GM12878 (cell line): ENCODE results near the gene RAPGEF4. TPM values are rescaled to one million over a fixed set of nuclear protein-coding genes. Genes with fewer than 3 reads are reported as not detected.

Experiments
- ATAC-seq: fragments of 200-7000 bp; cut with Tn5 transposase; 3 replicates; pipeline ENCODE4 v1.9.1; 2020; ENCODE audit warnings: mild to moderate bottlenecking, moderate library complexity
- BruUV-seq: library from RNA; stranded (reverse); fragments of 400-500 nt; replicated peaks from 2 replicates; lab custom pipeline; 2021; lab: Mats Ljungman, UMichigan
- CTCF ChIA-PET: fragments of 300-600 bp; sonication (Branson Sonifier 250); formaldehyde crosslinking; extraction: SDS; loops from one replicate; lab custom pipeline; 2021; ENCODE audit warnings: inconsistent platforms; lab: Yijun Ruan, JAX
- POLR2A ChIA-PET: fragments of 350-600 bp; formaldehyde crosslinking; extraction: SDS; loops from one replicate; lab custom pipeline; 2021; ENCODE audit warnings: inconsistent platforms; lab: Charles Lee
- RAD21 ChIA-PET: fragments of 300-600 bp; sonication (Branson Sonifier 250); formaldehyde crosslinking; loops from one replicate; lab custom pipeline; 2023; ENCODE audit warnings: antibody characterized with exemption; ENCODE audit not compliant: unreplicated experiment; lab: Charles Lee
- SMC1A ChIA-PET: fragments of 300-600 bp; sonication (Branson Sonifier 250); formaldehyde crosslinking; loops from one replicate; lab custom pipeline; 2023; ENCODE audit not compliant: unreplicated experiment, uncharacterized antibody; lab: Charles Lee
- DNase-seq: peaks from one replicate; pipeline ENCODE4 v3.0.0-alpha.2; 2011; ENCODE audit warnings: low read depth, low spot score
- FAIRE-seq: peaks from 3 replicates; lab custom pipeline; 2011; peaks lifted over from hg19 to GRCh38; lab: Jason Lieb, UNC
- H2AFZ ChIP-seq: 2 replicates; pipeline ENCODE4 v1.6.0; 2011; ENCODE audit warnings: low read depth, low read length, control low read depth; ENCODE audit not compliant: control insufficient read depth
- H3K27ac ChIP-seq: 2 replicates; pipeline ENCODE4 v1.5.1; 2011; ENCODE audit warnings: control low read depth; ENCODE audit not compliant: control insufficient read depth, insufficient read depth
- H3K27me3 ChIP-seq, 2 experiments: replicated peaks in 1 of 2; 2 replicates each; pipeline versions ENCODE4 v1.6.0 to v1.6.1; 2011; ENCODE audit warnings: low read length in 1 of 2; ENCODE audit not compliant: control insufficient read depth in 2 of 2, insufficient read depth in 2 of 2
- H3K36me3 ChIP-seq, 2 experiments: 2 replicates each; pipeline ENCODE4 v1.5.1; 2011; ENCODE audit warnings: low read length in 1 of 2; ENCODE audit not compliant: control insufficient read depth in 2 of 2, insufficient read depth in 2 of 2
- H3K4me1 ChIP-seq: 2 replicates; pipeline ENCODE4 v1.6.1; 2011; ENCODE audit warnings: mild to moderate bottlenecking, low read length, moderate library complexity, mixed read lengths; ENCODE audit not compliant: control insufficient read depth, insufficient read depth
- H3K4me2 ChIP-seq: 2 replicates; pipeline ENCODE4 v1.6.0; 2011; ENCODE audit warnings: control low read depth; ENCODE audit not compliant: control insufficient read depth, insufficient read depth
- H3K4me3 ChIP-seq: fragments of 200-600 bp; sonication (generic); 2 replicates; pipeline ENCODE4 v1.5.1; 2016
- H3K79me2 ChIP-seq: 2 replicates; pipeline ENCODE4 v1.6.0; 2011; ENCODE audit warnings: low read length; ENCODE audit not compliant: control insufficient read depth, insufficient read depth
- H3K9ac ChIP-seq: 2 replicates; pipeline ENCODE4 v1.8.0; 2011; ENCODE audit warnings: low read length, control low read depth, mixed read lengths; ENCODE audit not compliant: control insufficient read depth, insufficient read depth
- H3K9me3 ChIP-seq: replicated peaks from 3 replicates; pipeline ENCODE4 v1.5.1; 2011; ENCODE audit warnings: mild to moderate bottlenecking, low read length; ENCODE audit not compliant: control insufficient read depth, insufficient read depth
- H4K20me1 ChIP-seq: 2 replicates; pipeline ENCODE4 v1.6.0; 2011; ENCODE audit not compliant: control insufficient read depth, insufficient read depth
- CHD2 ChIP-seq: IDR thresholded peaks from 2 replicates; pipeline ENCODE4 v1.6.1; 2011; ENCODE audit warnings: low read depth, low read length, improper control_type of control experiment, borderline replicate concordance
- HCFC1 ChIP-seq: fragments of 150-350 bp; IDR thresholded peaks from 2 replicates; pipeline ENCODE4 v1.6.1; 2014; ENCODE audit warnings: low read length
- MLLT1 ChIP-seq: fragments of 450-650 bp; IDR thresholded peaks from 2 replicates; pipeline ENCODE4 v1.6.1; 2016; ENCODE audit warnings: mild to moderate bottlenecking
- NR2C1 ChIP-seq: fragments of 450-650 bp; IDR thresholded peaks from 2 replicates; pipeline ENCODE4 v1.6.1; 2017; ENCODE audit warnings: antibody characterized with exemption, mild to moderate bottlenecking, moderate library complexity
- NRF1 ChIP-seq: conservative IDR thresholded peaks from 2 replicates; pipeline ENCODE4 v1.6.1; 2011; ENCODE audit warnings: mild to moderate bottlenecking, low read depth, low read length, improper control_type of control experiment
- PAX5 ChIP-seq: IDR thresholded peaks from 2 replicates; pipeline ENCODE4 v1.6.1; 2011; ENCODE audit warnings: low read depth, low read length, borderline replicate concordance
- RAD51 ChIP-seq: fragments of 450-650 bp; IDR thresholded peaks from 2 replicates; pipeline ENCODE4 v1.6.1; 2016; ENCODE audit warnings: moderate library complexity, mild to moderate bottlenecking, inconsistent platforms
- SMAD1 ChIP-seq: fragments of 450-650 bp; IDR thresholded peaks from 2 replicates; pipeline ENCODE4 v1.6.1; 2018; ENCODE audit warnings: mild to moderate bottlenecking, low read depth; ENCODE audit not compliant: partially characterized antibody
- SREBF1 ChIP-seq: IDR thresholded peaks from 2 replicates; pipeline ENCODE4 v1.6.1; 2012; ENCODE audit warnings: mild to moderate bottlenecking, low read length
- ZNF217 ChIP-seq: fragments of 450-650 bp; IDR thresholded peaks from 2 replicates; pipeline ENCODE4 v1.6.1; 2017; ENCODE audit warnings: antibody characterized with exemption, mild to moderate bottlenecking
- in situ Hi-C: fragments of 300-500 bp; cut with MboI; formaldehyde crosslinking; loops from 9 replicates; pipeline ENCODE4 v1.14.3; 2018; ENCODE audit warnings: mixed read lengths
- intact Hi-C: fragments of 100-400 bp; cut with micrococcal nuclease; formaldehyde crosslinking; loops from one replicate; pipeline ENCODE4 v1.14.2; 2022; ENCODE audit not compliant: unreplicated experiment
- polyA plus RNA-seq, 11 experiments: library from polyadenylated mRNA; depleted of rRNA in 4 of 11; unstranded in 6 of 11; stranded (reverse) in 5 of 11; fragments of >200 nt; fragmentation: Nextera tagmentation in 4 of 11; fragmentation: Illumina TruSeq in 1 of 11; extraction: Ambion mirVana in 4 of 11; extraction: Trizol in 1 of 11; gene quantifications; 1 replicate in 1 of 11; 2 replicates in 10 of 11; pipeline versions ENCODE4 v1.2.1 to v1.2.3, GENCODE V29; 2011 to 2016; ENCODE audit warnings: inconsistent platforms in 2 of 11, missing spikeins in 2 of 11, low read depth in 1 of 11
- total RNA-seq, 4 experiments: library from RNA; depleted of rRNA in 3 of 4; stranded (reverse); fragments of >200 nt in 3 of 4; fragmentation: Illumina TruSeq in 1 of 4; extraction: Trizol in 1 of 4; gene quantifications; 2 replicates each; pipeline versions ENCODE4 v1.2.1 to v1.2.3, GENCODE V29; 2013 to 2021
- TF ChIP-seq, protein P1 (sequence below): fragments of 450-650 bp; IDR thresholded peaks from 2 replicates; pipeline ENCODE4 v1.6.1; 2014; ENCODE audit warnings: mild to moderate bottlenecking
- TF ChIP-seq, protein P2 (sequence below): fragments of 450-650 bp; formaldehyde crosslinking; IDR thresholded peaks from 2 replicates; pipeline ENCODE4 v1.5.0; 2022; ENCODE audit warnings: mild to moderate bottlenecking, missing genetic modification characterization

Gene RAPGEF4
- total and polyA plus RNA-seq, 10 of the 15 experiments (the other 5 are each of a cell fraction or from before 2014, with no cell fraction given): 0.18 TPM; not detected in 8

DNA sequence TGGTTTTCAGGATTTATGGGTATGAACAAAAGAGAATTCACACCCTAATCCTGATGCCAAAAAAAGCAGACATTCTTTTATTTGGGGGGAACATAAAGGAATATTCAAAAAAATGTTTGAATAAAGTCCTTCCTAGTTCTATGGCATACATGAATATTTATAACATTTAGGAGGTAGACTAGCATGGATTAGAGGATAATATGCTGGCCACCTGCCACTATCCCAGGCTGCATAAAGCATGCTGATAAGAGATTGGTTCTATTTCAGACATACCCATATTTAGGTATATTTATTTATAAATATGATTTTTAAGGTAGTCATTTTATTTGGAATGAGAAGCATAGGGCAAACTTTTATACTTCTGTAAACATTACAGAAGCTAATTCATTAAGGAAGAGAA, 305.1 kb downstream of the RAPGEF4 start:
- H3K9ac ChIP-seq: no peak overlapping the region
- no peaks in the 10 kb centered on the region for H4K20me1 ChIP-seq
- ChIA-PET POLR2A (no interaction called here), RAD21 (no interaction called here), CTCF (no interaction called here), SMC1A (no interaction called here)
- H3K36me3 ChIP-seq: no peaks in the 10 kb centered on the region
- no peaks in the 10 kb centered on the region for H3K4me1 ChIP-seq
- no peaks in the 10 kb centered on the region for H3K9me3 ChIP-seq
- TF ChIP-seq, protein P1, sequence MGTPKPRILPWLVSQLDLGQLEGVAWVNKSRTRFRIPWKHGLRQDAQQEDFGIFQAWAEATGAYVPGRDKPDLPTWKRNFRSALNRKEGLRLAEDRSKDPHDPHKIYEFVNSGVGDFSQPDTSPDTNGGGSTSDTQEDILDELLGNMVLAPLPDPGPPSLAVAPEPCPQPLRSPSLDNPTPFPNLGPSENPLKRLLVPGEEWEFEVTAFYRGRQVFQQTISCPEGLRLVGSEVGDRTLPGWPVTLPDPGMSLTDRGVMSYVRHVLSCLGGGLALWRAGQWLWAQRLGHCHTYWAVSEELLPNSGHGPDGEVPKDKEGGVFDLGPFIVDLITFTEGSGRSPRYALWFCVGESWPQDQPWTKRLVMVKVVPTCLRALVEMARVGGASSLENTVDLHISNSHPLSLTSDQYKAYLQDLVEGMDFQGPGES: no peak
- TF ChIP-seq MLLT1 (no peak), SREBF1 (no peak), PAX5 (no peak), ZNF217 (no peak), RAD51 (no peak), NRF1 (no peak), NR2C1 (no peak), SMAD1 (no peak), CHD2 (no peak), HCFC1 (no peak)
- TF ChIP-seq, protein P2, sequence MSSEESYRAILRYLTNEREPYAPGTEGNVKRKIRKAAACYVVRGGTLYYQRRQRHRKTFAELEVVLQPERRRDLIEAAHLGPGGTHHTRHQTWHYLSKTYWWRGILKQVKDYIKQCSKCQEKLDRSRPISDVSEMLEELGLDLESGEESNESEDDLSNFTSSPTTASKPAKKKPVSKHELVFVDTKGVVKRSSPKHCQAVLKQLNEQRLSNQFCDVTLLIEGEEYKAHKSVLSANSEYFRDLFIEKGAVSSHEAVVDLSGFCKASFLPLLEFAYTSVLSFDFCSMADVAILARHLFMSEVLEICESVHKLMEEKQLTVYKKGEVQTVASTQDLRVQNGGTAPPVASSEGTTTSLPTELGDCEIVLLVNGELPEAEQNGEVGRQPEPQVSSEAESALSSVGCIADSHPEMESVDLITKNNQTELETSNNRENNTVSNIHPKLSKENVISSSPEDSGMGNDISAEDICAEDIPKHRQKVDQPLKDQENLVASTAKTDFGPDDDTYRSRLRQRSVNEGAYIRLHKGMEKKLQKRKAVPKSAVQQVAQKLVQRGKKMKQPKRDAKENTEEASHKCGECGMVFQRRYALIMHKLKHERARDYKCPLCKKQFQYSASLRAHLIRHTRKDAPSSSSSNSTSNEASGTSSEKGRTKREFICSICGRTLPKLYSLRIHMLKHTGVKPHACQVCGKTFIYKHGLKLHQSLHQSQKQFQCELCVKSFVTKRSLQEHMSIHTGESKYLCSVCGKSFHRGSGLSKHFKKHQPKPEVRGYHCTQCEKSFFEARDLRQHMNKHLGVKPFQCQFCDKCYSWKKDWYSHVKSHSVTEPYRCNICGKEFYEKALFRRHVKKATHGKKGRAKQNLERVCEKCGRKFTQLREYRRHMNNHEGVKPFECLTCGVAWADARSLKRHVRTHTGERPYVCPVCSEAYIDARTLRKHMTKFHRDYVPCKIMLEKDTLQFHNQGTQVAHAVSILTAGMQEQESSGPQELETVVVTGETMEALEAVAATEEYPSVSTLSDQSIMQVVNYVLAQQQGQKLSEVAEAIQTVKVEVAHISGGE: no peak
- H3K27me3 ChIP-seq: no peaks in the 10 kb centered on the region
- no peak overlapping the region for H3K4me2 ChIP-seq
- in situ Hi-C loops (no loop called here), intact Hi-C loops (no loop called here)
- H3K27ac ChIP-seq: no peak overlapping the region
- no peaks in the 10 kb centered on the region for H3K79me2 ChIP-seq
- FAIRE-seq: no peak
- BruUV-seq: no TSS peak
- no peak for ATAC-seq
- no peak overlapping the region for H2AFZ ChIP-seq
- DNase-seq: no peak
- H3K4me3 ChIP-seq: no peak overlapping the region
